ENCODE data around the gene EPB41L4A. TPM values are rescaled to one million over a fixed set of nuclear protein-coding genes. Genes with fewer than 3 reads are reported as not detected.

Gene EPB41L4A
- total RNA-seq, 1 donor from 2014 or later, result 27.2 TPM

- Mint-ChIP-seq H3K4me3 (no peak overlapping the region), H3K4me1 (ENCODE audit: unreplicated experiment) (no peaks in the 10 kb centered on the region), H3K9me3 (no peaks in the 10 kb centered on the region), H3K27me3 (no peaks in the 10 kb centered on the region), H3K36me3 (no peaks in the 10 kb centered on the region), H3K27ac (no peak overlapping the region)
- no peak for DNase-seq (ENCODE audit: extremely low spot score, unreplicated experiment)
- TF ChIP-seq CTCF (conservative IDR thresholded peaks at IDR 0.05), result no peak
Measured at GRCh38 chr5:112195924-112196323, 223.2 kb downstream of the EPB41L4A start.

DNA sequence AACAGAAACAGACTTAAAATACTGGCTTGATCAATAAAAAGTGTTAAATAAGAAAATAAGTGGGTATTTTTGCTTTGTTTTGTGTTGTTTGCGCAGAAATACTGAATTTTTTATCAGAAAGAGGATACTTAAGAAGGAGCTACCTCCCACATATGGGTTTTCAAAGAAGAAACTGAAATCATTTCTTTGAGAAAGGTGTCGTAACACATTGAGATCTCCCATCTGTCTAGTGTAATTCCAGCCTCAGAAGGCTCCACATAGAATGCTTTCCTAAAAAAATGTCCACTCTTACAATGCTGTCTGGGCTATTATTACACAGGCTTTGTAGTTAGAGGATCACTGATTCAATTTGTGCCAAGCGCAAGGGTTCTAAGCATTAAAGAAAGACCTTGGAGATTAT, 226.2 kb downstream of the EPB41L4A start:
- H3K9me3 Mint-ChIP-seq, result no peaks in the 10 kb centered on the region

GRCh38 chr5:112192072-112192471, 227.0 kb downstream of the EPB41L4A start:
- no peak overlapping the region for H3K4me3 Mint-ChIP-seq
- H3K9me3 Mint-ChIP-seq, result no peaks in the 10 kb centered on the region
- H3K27ac Mint-ChIP-seq, result no peak overlapping the region
- no peaks in the 10 kb centered on the region for H3K27me3 Mint-ChIP-seq
- DNase-seq (ENCODE audit: extremely low spot score, unreplicated experiment), result no peak
- no peak for TF ChIP-seq CTCF (conservative IDR thresholded peaks at IDR 0.05)
- H3K36me3 Mint-ChIP-seq, result no peaks in the 10 kb centered on the region
- H3K4me1 Mint-ChIP-seq (ENCODE audit: unreplicated experiment), result no peaks in the 10 kb centered on the region

More for the DNA sequence above, 226.2 kb downstream of the EPB41L4A start:
- Mint-ChIP-seq H3K36me3 (no peaks in the 10 kb centered on the region), H3K4me3 (no peak overlapping the region), H3K27ac (no peak overlapping the region), H3K27me3 (no peaks in the 10 kb centered on the region), H3K4me1 (ENCODE audit: unreplicated experiment) (no peaks in the 10 kb centered on the region)
- DNase-seq (ENCODE audit: extremely low spot score, unreplicated experiment), result no peak
- TF ChIP-seq CTCF (conservative IDR thresholded peaks at IDR 0.05), result no peak

- no peak for TF ChIP-seq CTCF (conservative IDR thresholded peaks at IDR 0.05)
- Mint-ChIP-seq H3K4me3 (no peak overlapping the region), H3K27ac (no peak overlapping the region), H3K27me3 (no peaks in the 10 kb centered on the region), H3K36me3 (peaks cover 3% of the 10 kb centered on the region), H3K4me1 (ENCODE audit: unreplicated experiment) (peaks cover 10% of the 10 kb centered on the region), H3K9me3 (no peaks in the 10 kb centered on the region)
- DNase-seq (ENCODE audit: extremely low spot score, unreplicated experiment), result no peak
Measured at GRCh38 chr5:112189391-112189790, 229.7 kb downstream of the EPB41L4A start.

- TF ChIP-seq CTCF (conservative IDR thresholded peaks at IDR 0.05), result peak; percentile 76
- no peak for DNase-seq (ENCODE audit: extremely low spot score, unreplicated experiment)
- no peaks in the 10 kb centered on the region for H3K27me3 Mint-ChIP-seq
- H3K27ac Mint-ChIP-seq, result no peak overlapping the region
- H3K4me1 Mint-ChIP-seq (ENCODE audit: unreplicated experiment), result peaks cover 27% of the 10 kb centered on the region
- no peaks in the 10 kb centered on the region for H3K9me3 Mint-ChIP-seq
- peaks cover 7% of the 10 kb centered on the region for H3K36me3 Mint-ChIP-seq
- no peak overlapping the region for H3K4me3 Mint-ChIP-seq
Measured at GRCh38 chr5:112186401-112186990, 232.6 kb downstream of the EPB41L4A start.

DNA sequence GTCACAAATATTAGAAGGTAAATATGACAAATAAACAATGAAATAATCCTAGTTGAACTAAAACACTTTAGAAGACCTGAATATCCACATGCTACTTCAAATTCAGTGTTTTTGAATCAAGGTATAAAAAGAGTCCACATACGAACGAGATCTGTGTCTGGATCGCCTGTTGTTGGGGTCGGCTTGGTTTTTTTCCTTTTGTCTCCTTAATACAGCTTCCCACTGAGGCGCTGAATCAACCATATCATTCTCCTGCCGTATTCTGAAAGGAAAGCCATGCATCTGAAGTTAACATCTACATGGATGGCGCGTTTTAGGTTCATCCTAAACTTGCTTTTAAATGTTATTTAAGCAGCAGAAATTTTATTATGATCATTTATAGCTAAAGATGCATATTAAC, 235.2 kb downstream of the EPB41L4A start:
- DNase-seq (ENCODE audit: extremely low spot score, unreplicated experiment), result no peak
- no peak overlapping the region for H3K27ac Mint-ChIP-seq
- H3K27me3 Mint-ChIP-seq, result no peaks in the 10 kb centered on the region
- H3K36me3 Mint-ChIP-seq, result peaks cover 7% of the 10 kb centered on the region
- H3K9me3 Mint-ChIP-seq, result no peaks in the 10 kb centered on the region
- H3K4me1 Mint-ChIP-seq (ENCODE audit: unreplicated experiment), result peaks cover 27% of the 10 kb centered on the region
- no peak overlapping the region for H3K4me3 Mint-ChIP-seq
- TF ChIP-seq CTCF (conservative IDR thresholded peaks at IDR 0.05), result no peak

Measured in type B pancreatic cell (in vitro differentiated cells).